HG03064 (cell line): ENCODE data around the gene HIVEP2.

Source experiments
- ATAC-seq: cut with Tn5 transposase; IDR thresholded peaks from one replicate; pipeline ENCODE4 v1.9.1; 2021; ENCODE audit warnings: low read depth; ENCODE audit not compliant: unreplicated experiment

The HIVEP2 gene

GRCh38 chr6:142823256-142823902 lies 121.6 kb downstream of the HIVEP2 start:
- ATAC-seq, result no peak

- ATAC-seq, result no peak
Measured at GRCh38 chr6:142822842-142823241, 122.1 kb downstream of the HIVEP2 start.

- peak; percentile 72 for ATAC-seq
Measured at GRCh38 chr6:142822383-142822782, 122.6 kb downstream of the HIVEP2 start.

- ATAC-seq, result no peak
Measured at GRCh38 chr6:142821860-142822259, 123.1 kb downstream of the HIVEP2 start.

- ATAC-seq, result no peak
Measured at GRCh38 chr6:142821164-142821716, 123.7 kb downstream of the HIVEP2 start.

GRCh38 chr6:142820338-142821051 lies 124.5 kb downstream of the HIVEP2 start:
- ATAC-seq, result no peak

GRCh38 chr6:142819603-142820337 lies 125.2 kb downstream of the HIVEP2 start:
- peak; percentile 65 for ATAC-seq

- ATAC-seq, result no peak
Measured at GRCh38 chr6:142816486-142816885, 128.5 kb downstream of the HIVEP2 start.

GRCh38 chr6:142816031-142816430 lies 128.9 kb downstream of the HIVEP2 start:
- no peak for ATAC-seq

GRCh38 chr6:142811923-142812322 lies 133.1 kb downstream of the HIVEP2 start:
- no peak for ATAC-seq

GRCh38 chr6:142810952-142811514 lies 133.9 kb downstream of the HIVEP2 start:
- ATAC-seq, result no peak

GRCh38 chr6:142809947-142810346 lies 135.0 kb downstream of the HIVEP2 start:
- ATAC-seq, result no peak

- ATAC-seq, result no peak
Measured at GRCh38 chr6:142808405-142809061, 136.4 kb downstream of the HIVEP2 start.

- no peak for ATAC-seq
Measured at GRCh38 chr6:142805042-142805441, 139.9 kb downstream of the HIVEP2 start.

- no peak for ATAC-seq
Measured at GRCh38 chr6:142804490-142804889, 140.5 kb downstream of the HIVEP2 start.

GRCh38 chr6:142803495-142804058 lies 141.4 kb downstream of the HIVEP2 start:
- ATAC-seq, result no peak

GRCh38 chr6:142803032-142803431 lies 141.9 kb downstream of the HIVEP2 start:
- no peak for ATAC-seq

GRCh38 chr6:142802124-142802523 lies 142.9 kb downstream of the HIVEP2 start:
- no peak for ATAC-seq

- ATAC-seq, result no peak
Measured at GRCh38 chr6:142800240-142800639, 144.7 kb downstream of the HIVEP2 start.

- ATAC-seq, result no peak
Measured at GRCh38 chr6:142799639-142800038, 145.3 kb downstream of the HIVEP2 start.
